Adipocyte (in vitro differentiated cells): ENCODE measurements around the gene OLFM2.

Experiments
- DNase-seq: peaks from one replicate; pipeline ENCODE4 v3.0.0-alpha.2; 2015; ENCODE audit warnings: low read depth
- H3K27me3 ChIP-seq: replicated peaks from 2 replicates; pipeline ENCODE4 v1.7.0; 2013; ENCODE audit warnings: mild to moderate bottlenecking, low read length, moderate library complexity; ENCODE audit not compliant: control insufficient read depth, insufficient read depth
- H3K36me3 ChIP-seq: 2 replicates; pipeline ENCODE4 v1.7.0; 2013; ENCODE audit warnings: low read length, mild to moderate bottlenecking, moderate library complexity; ENCODE audit not compliant: control insufficient read depth, insufficient read depth, severe bottlenecking
- H3K4me1 ChIP-seq: 2 replicates; pipeline ENCODE4 v1.7.0; 2013; ENCODE audit warnings: mild to moderate bottlenecking, low read length, moderate library complexity; ENCODE audit not compliant: control insufficient read depth, insufficient read depth
- H3K4me3 ChIP-seq: 2 replicates; pipeline ENCODE4 v1.7.0; 2013; ENCODE audit warnings: mild to moderate bottlenecking, low read length, moderate library complexity
- H3K9ac ChIP-seq: 2 replicates; pipeline ENCODE4 v1.7.0; 2013; ENCODE audit warnings: mild to moderate bottlenecking, low read length, moderate library complexity
- H3K9me3 ChIP-seq: 2 replicates; pipeline ENCODE4 v1.7.0; 2013; ENCODE audit warnings: mild to moderate bottlenecking, low read length, moderate library complexity; ENCODE audit not compliant: control insufficient read depth

The OLFM2 gene

GRCh38 chr19:9936326-9937000 is at the start of gene OLFM2:
OLFM2 (minus strand) TSS chr19:9936515; CDS start chr19:9936366, 149 bp downstream.
- DNase-seq, result peak; percentile 64
- H3K4me1 ChIP-seq, result peaks cover 23% of the 10 kb centered on the region
- peak within 1 kb of the TSS; percentile 84 for H3K4me3 ChIP-seq

GRCh38 chr19:9981406-9982260 is 45.3 kb upstream of the OLFM2 start:
- H3K27me3 ChIP-seq, result no peaks in the 10 kb centered on the region
- no peak for DNase-seq
- H3K4me3 ChIP-seq, result no peak overlapping the region
- H3K4me1 ChIP-seq, result peaks cover 17% of the 10 kb centered on the region
- H3K9ac ChIP-seq, result no peak overlapping the region
- H3K36me3 ChIP-seq, result peaks cover 89% of the 10 kb centered on the region
- no peaks in the 10 kb centered on the region for H3K9me3 ChIP-seq

More at GRCh38 chr19:9936326-9937000, at the start of gene OLFM2:
- peak within 1 kb of the TSS; percentile 84 for H3K9ac ChIP-seq
- H3K9me3 ChIP-seq, result no peaks in the 10 kb centered on the region
- no peaks in the 10 kb centered on the region for H3K27me3 ChIP-seq
- no peaks in the 10 kb centered on the region for H3K36me3 ChIP-seq

GRCh38 chr19:9972103-9972502 is 35.8 kb upstream of the OLFM2 start:
- no peak overlapping the region for H3K9ac ChIP-seq
- H3K4me1 ChIP-seq, result no peaks in the 10 kb centered on the region
- H3K9me3 ChIP-seq, result no peaks in the 10 kb centered on the region
- no peak for DNase-seq
- no peaks in the 10 kb centered on the region for H3K27me3 ChIP-seq
- no peak overlapping the region for H3K4me3 ChIP-seq
- H3K36me3 ChIP-seq, result peaks cover 90% of the 10 kb centered on the region

GRCh38 chr19:9971166-9971897 is 35.0 kb upstream of the OLFM2 start:
- H3K9ac ChIP-seq, result no peak overlapping the region

GRCh38 chr19:9970481-9970880 is 34.2 kb upstream of the OLFM2 start:
- Histone ChIP-seq H3K36me3 (peaks cover 87% of the 10 kb centered on the region), H3K9me3 (no peaks in the 10 kb centered on the region), H3K4me3 (no peak overlapping the region), H3K4me1 (no peaks in the 10 kb centered on the region), H3K27me3 (no peaks in the 10 kb centered on the region), H3K9ac (no peak overlapping the region)
- DNase-seq, result no peak

More at GRCh38 chr19:9971166-9971897, 35.0 kb upstream of the OLFM2 start:
- Histone ChIP-seq H3K4me1 (no peaks in the 10 kb centered on the region), H3K36me3 (peaks cover 89% of the 10 kb centered on the region), H3K27me3 (no peaks in the 10 kb centered on the region), H3K9me3 (no peaks in the 10 kb centered on the region), H3K4me3 (no peak overlapping the region)
- no peak for DNase-seq

- DNase-seq, result no peak
- Histone ChIP-seq H3K4me3 (no peak overlapping the region), H3K36me3 (peaks cover 85% of the 10 kb centered on the region), H3K27me3 (no peaks in the 10 kb centered on the region), H3K9ac (no peak overlapping the region), H3K9me3 (no peaks in the 10 kb centered on the region), H3K4me1 (no peaks in the 10 kb centered on the region)
Measured at GRCh38 chr19:9969688-9969975, 33.3 kb upstream of the OLFM2 start.

- Histone ChIP-seq H3K4me1 (no peaks in the 10 kb centered on the region), H3K4me3 (no peak overlapping the region), H3K9me3 (no peaks in the 10 kb centered on the region), H3K36me3 (peaks cover 85% of the 10 kb centered on the region), H3K9ac (no peak overlapping the region), H3K27me3 (no peaks in the 10 kb centered on the region)
- DNase-seq, result no peak
Measured at GRCh38 chr19:9968820-9969687, 32.7 kb upstream of the OLFM2 start.

- H3K36me3 ChIP-seq, result peaks cover 83% of the 10 kb centered on the region
- H3K9me3 ChIP-seq, result no peaks in the 10 kb centered on the region
- no peaks in the 10 kb centered on the region for H3K27me3 ChIP-seq
- H3K4me3 ChIP-seq, result no peak overlapping the region
- DNase-seq, result no peak
- no peaks in the 10 kb centered on the region for H3K4me1 ChIP-seq
- H3K9ac ChIP-seq, result no peak overlapping the region
Measured at GRCh38 chr19:9967326-9967725, 31.0 kb upstream of the OLFM2 start.

- DNase-seq, result no peak
- Histone ChIP-seq H3K4me1 (no peaks in the 10 kb centered on the region), H3K27me3 (no peaks in the 10 kb centered on the region), H3K9me3 (no peaks in the 10 kb centered on the region), H3K9ac (no peak overlapping the region), H3K36me3 (peaks cover 81% of the 10 kb centered on the region), H3K4me3 (no peak overlapping the region)
Measured at GRCh38 chr19:9966448-9966847, 30.1 kb upstream of the OLFM2 start.

GRCh38 chr19:9966024-9966423 is 29.7 kb upstream of the OLFM2 start:
- Histone ChIP-seq H3K9ac (no peak overlapping the region), H3K4me1 (no peaks in the 10 kb centered on the region), H3K9me3 (no peaks in the 10 kb centered on the region), H3K4me3 (no peak overlapping the region), H3K27me3 (no peaks in the 10 kb centered on the region), H3K36me3 (peaks cover 80% of the 10 kb centered on the region)
- no peak for DNase-seq
